ENCODE data around the gene SMCO4.
"Not testable (repeated sequence)": the region's sequence is repeated elsewhere in the genome, so short reads cannot be mapped to it uniquely, and the experiment has no call there.

The SMCO4 gene

GRCh38 chr11:93477684-93478234 lies 65.4 kb downstream of the SMCO4 start:
- peak in 5 of 51 donors; percentile 4 to 19 (median 11) for DNase-seq

DNA sequence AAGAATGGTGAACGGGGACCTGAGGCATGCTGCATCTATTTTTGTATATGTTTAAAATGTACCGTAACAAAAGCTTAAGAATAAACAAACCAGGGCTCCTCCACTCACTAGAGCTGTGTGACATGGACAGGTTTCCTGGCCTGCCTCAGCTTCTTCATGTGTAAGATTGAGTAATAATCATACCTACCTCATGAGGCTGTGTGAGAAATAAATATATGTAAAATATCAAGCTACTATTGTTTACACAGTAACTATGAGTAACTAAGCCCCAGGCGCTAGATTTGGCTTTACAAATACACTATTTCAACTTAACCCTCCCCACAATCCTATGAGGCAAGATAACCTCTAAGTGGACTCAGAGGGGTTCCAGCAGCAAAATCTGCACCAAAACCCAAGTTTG lies 66.4 kb downstream of the SMCO4 start:
- DNase-seq, result no peak

- no peak for DNase-seq
Measured at GRCh38 chr11:93474123-93474522, 69.1 kb downstream of the SMCO4 start.

GRCh38 chr11:93468290-93468689 lies 74.9 kb downstream of the SMCO4 start:
- no peak for DNase-seq

- no peak for DNase-seq
Measured at GRCh38 chr11:93467054-93467453, 76.1 kb downstream of the SMCO4 start.

GRCh38 chr11:93464927-93465540 lies 78.2 kb downstream of the SMCO4 start:
- no peak for DNase-seq

- DNase-seq, result not testable (repeated sequence)
Measured at GRCh38 chr11:93463666-93464065, 79.5 kb downstream of the SMCO4 start.

DNA sequence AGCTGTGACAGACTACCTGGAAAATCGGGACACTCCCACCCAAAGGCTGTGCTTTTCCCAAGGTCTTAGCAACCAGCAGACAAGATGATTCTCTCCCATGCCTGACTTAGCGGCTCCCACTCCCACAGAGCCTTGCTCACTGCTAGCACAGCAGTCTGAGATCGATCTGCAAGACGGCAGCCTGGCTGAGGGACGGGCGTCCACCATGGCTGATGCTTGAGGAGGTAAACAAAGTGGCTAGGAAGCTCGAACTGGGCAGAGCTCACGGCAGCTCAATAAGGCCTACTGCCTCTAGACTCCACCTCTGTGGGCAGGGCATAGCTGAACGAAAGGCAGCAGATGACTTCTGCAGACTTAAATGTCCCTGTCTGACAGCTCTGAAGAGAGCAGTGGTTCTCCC lies 84.9 kb downstream of the SMCO4 start:
- no peak for DNase-seq

DNA sequence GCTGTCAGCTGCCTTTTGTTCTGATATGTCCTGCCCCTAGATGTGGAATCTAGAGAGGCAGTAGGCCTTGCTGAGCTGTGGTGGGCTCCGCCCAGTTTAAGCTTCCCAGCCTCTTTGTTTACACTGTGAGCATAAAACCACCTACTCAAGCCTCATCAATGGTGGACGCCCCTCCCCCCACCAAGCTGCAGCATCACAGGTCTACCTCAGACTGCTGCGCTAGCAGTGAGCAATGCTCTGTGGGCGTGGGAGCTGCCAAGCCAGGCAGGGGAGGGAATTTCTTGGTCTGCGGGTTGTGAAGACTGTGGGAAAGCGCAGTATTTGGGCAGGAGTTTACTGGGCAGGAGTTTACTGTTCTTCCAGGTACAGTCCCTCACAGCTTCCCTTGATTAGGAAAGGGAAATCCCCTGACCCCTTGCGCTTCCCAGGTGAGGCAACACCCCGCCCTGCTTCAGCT lies 98.5 kb downstream of the SMCO4 start:
- DNase-seq, result no peak

- DNase-seq, result not testable (repeated sequence)
Measured at GRCh38 chr11:93443232-93443631, 100.0 kb downstream of the SMCO4 start.

GRCh38 chr11:93432247-93432646 lies 110.9 kb downstream of the SMCO4 start:
- no peak for DNase-seq

Data from hypothalamus (tissue), 51 donors.